T-cell (primary cell): ENCODE results near the gene OSCP1. TPM values are rescaled to one million over a fixed set of nuclear protein-coding genes. Genes with fewer than 3 reads are reported as not detected.
"Not testable (repeated sequence)": the region's sequence is repeated elsewhere in the genome, so short reads cannot be mapped to it uniquely, and the experiment has no call there.

Experiments
- ATAC-seq, 4 experiments: fragments of 200-7000 bp in 3 of 4; fragments of 150-1000 bp in 1 of 4; cut with Tn5 transposase; replicated peaks in 1 of 4; 1 replicate in 3 of 4; 2 replicates in 1 of 4; pipeline ENCODE4 v1.10.0; 2021; ENCODE audit warnings: moderate library complexity in 3 of 4, mild to moderate bottlenecking in 2 of 4, moderate number of reproducible peaks in 1 of 4
- CTCF ChIA-PET, 2 donors: fragments of 300-600 bp; sonication (Branson Sonifier 250); formaldehyde crosslinking; loops; one replicate each; lab custom pipeline; 2022; ENCODE audit warnings: antibody characterized with exemption in 2 of 2; lab: Charles Lee
- POLR2A ChIA-PET, 2 donors: fragments of 300-600 bp; sonication (Branson Sonifier 250); formaldehyde crosslinking; loops; one replicate each; lab custom pipeline; 2022; ENCODE audit warnings: antibody characterized with exemption in 2 of 2; lab: Charles Lee
- DNase-seq, 35 experiments: peaks; one replicate each; pipeline versions ENCODE4 v3.0.0 to v3.0.0-alpha.2; 2013 to 2023
- H3K27ac ChIP-seq: one replicate; pipeline ENCODE4 v1.5.1; 2013; ENCODE audit warnings: low read length
- H3K27me3 ChIP-seq, 2 experiments: replicated peaks in 1 of 2; 1 replicate in 1 of 2; 2 replicates in 1 of 2; pipeline versions ENCODE4 v1.6.1 to v1.7.0; 2013; ENCODE audit warnings: low read length in 1 of 2, mixed read lengths in 1 of 2; ENCODE audit not compliant: control insufficient read depth in 2 of 2, insufficient read depth in 2 of 2; ENCODE audit errors: extremely low read depth in 1 of 2
- H3K36me3 ChIP-seq, 2 donors: 1 replicate in 1 of 2; 2 replicates in 1 of 2; pipeline versions ENCODE4 v1.6.1 to v1.7.0; 2013; ENCODE audit warnings: low read length in 1 of 2; ENCODE audit not compliant: control insufficient read depth in 2 of 2, insufficient read depth in 1 of 2; ENCODE audit errors: extremely low read depth in 1 of 2
- H3K4me1 ChIP-seq, 2 experiments: 1 replicate in 1 of 2; 2 replicates in 1 of 2; pipeline versions ENCODE4 v1.6.1 to v1.7.0; 2013; ENCODE audit warnings: low read length in 2 of 2, mixed read lengths in 1 of 2; ENCODE audit not compliant: insufficient read depth in 2 of 2, control insufficient read depth in 1 of 2; ENCODE audit errors: extremely low read depth in 1 of 2
- H3K4me3 ChIP-seq, 2 donors: 1 replicate in 1 of 2; 2 replicates in 1 of 2; pipeline versions ENCODE4 v1.5.1 to v1.7.0; 2013; ENCODE audit warnings: mild to moderate bottlenecking in 2 of 2, low read length in 1 of 2, moderate library complexity in 1 of 2; ENCODE audit not compliant: control insufficient read depth in 1 of 2; ENCODE audit errors: extremely low read depth in 1 of 2
- H3K9me3 ChIP-seq: 2 replicates; pipeline ENCODE4 v1.7.0; 2013
- H3K27ac Mint-ChIP-seq, 2 donors: one replicate each; pipeline ENCODE4 v1.8.0; 2020 to 2021; ENCODE audit warnings: mild to moderate bottlenecking in 2 of 2, mixed read lengths in 2 of 2
- H3K27me3 Mint-ChIP-seq, 2 donors: one replicate each; pipeline ENCODE4 v1.8.0; 2021 to 2022; ENCODE audit warnings: mixed read lengths in 2 of 2
- H3K36me3 Mint-ChIP-seq: one replicate; pipeline ENCODE4 v1.8.0; 2021; ENCODE audit warnings: mixed read lengths
- H3K4me1 Mint-ChIP-seq, 3 donors: one replicate each; pipeline ENCODE4 v1.8.0; 2020 to 2022; ENCODE audit warnings: mixed read lengths in 3 of 3, mild to moderate bottlenecking in 1 of 3
- H3K4me3 Mint-ChIP-seq, 3 donors: one replicate each; pipeline ENCODE4 v1.8.0; 2020 to 2022; ENCODE audit warnings: mild to moderate bottlenecking in 3 of 3, mixed read lengths in 3 of 3, moderate library complexity in 3 of 3
- H3K9me3 Mint-ChIP-seq, 3 donors: one replicate each; pipeline ENCODE4 v1.8.0; 2020 to 2022; ENCODE audit warnings: mixed read lengths in 3 of 3
- WGBS: methylation state at CpG from one replicate; pipeline ENCODE4 v1.1.5; 2013; ENCODE audit warnings: missing lambda C conversion rate; ENCODE audit not compliant: insufficient coverage; 5-methylcytosine and 5-hydroxymethylcytosine counted together
- total RNA-seq, 35 experiments: library from RNA in 6 of 35; stranded (reverse) in 6 of 35; fragments of 120-200 nt in 1 of 35; gene quantifications; one replicate each; pipeline versions ENCODE4 v1.2.1 to v1.2.4 and lab custom pipeline; 2013 to 2026

OSCP1 gene
- total RNA-seq, 5 donors from 2014 or later (not counting 1 experiment from before 2014, with no cell fraction given): 0.32 to 1.3 (median 0.68) TPM

DNA sequence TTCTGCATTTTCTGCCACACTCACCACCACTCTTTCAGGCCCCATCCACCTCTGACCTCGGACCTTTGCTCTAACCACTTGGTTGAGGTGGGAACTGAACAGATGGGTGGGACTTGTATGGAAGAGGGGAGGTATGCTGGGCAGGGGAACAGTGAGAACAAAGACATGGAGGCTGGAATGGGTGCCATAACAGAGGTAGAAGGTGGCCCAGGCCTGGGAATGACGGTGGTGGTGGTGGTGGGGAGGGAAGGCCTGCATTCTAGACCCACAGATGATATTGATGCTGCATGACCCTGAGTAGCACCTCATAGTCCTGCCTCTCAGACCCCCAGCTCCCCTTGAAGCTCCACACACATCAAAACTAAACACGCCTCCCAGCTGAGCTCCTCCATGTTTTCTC, 37.7 kb upstream of the OSCP1 start:
- Mint-ChIP-seq H3K36me3 (no peaks in the 10 kb centered on the region), H3K27me3 (peaks cover 0 to 5% of the 10 kb centered on the region in 2 donors), H3K27ac (no peak overlapping the region), H3K4me1 (peaks cover 0 to 2% (median 0%) of the 10 kb centered on the region in 3 donors), H3K9me3 (no peaks in the 10 kb centered on the region), H3K4me3 (no peak overlapping the region)
- Histone ChIP-seq H3K27ac (no peak overlapping the region), H3K4me1 (peaks cover under 1 to 2% of the 10 kb centered on the region in 2 experiments), H3K36me3 (no peaks in the 10 kb centered on the region), H3K27me3 (peaks cover 0 to 15% of the 10 kb centered on the region in 2 experiments), H3K9me3 (no peaks in the 10 kb centered on the region), H3K4me3 (no peak overlapping the region)
- DNase-seq (no peak), ATAC-seq (no peak)
- WGBS: 93% methylated on average over 1 of the region's 3 CpGs
- POLR2A ChIA-PET: interaction anchor here in 1 of 2 donors (0.7 kb wide), 1 partner anchor 511 kb away, joined by 8 read pairs; no protein-coding TSS in a partner anchor
- CTCF ChIA-PET: no interaction called here

DNA sequence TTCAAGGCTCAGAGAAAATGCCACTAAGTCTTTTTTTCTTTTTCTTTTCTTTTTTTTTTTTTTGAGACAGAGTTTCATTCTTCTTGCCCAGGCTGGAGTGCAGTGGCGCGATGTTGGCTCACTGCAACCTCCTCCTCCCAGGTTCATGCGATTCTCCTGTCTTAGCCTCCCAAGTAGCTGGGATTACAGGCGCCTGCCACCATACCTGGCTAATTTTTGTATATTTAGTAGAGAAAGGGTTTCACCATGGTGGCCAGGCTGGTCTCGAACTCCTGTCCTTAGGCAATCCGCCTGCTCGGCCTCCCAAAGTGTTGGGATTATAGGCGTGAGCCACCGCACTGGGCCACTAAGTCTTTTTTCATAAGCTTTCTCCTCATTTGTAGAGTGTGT, 37.1 kb upstream of the OSCP1 start:
- H3K27ac ChIP-seq, H3K9me3 Mint-ChIP-seq, H3K27me3 Mint-ChIP-seq, POLR2A ChIA-PET, H3K27ac Mint-ChIP-seq, H3K4me3 Mint-ChIP-seq, H3K36me3 Mint-ChIP-seq, H3K4me1 Mint-ChIP-seq, ATAC-seq, H3K4me1 ChIP-seq, H3K36me3 ChIP-seq, H3K9me3 ChIP-seq, H3K4me3 ChIP-seq, DNase-seq, CTCF ChIA-PET: not testable (repeated sequence)
- peaks cover 0 to 18% of the 10 kb centered on the region in 2 experiments for H3K27me3 ChIP-seq
- 87% methylated on average over 3 of the region's 9 CpGs for whole genome bisulfite sequencing

- peaks cover 8 to 9% (median 9%) of the 10 kb centered on the region in 3 donors for H3K4me1 Mint-ChIP-seq
- H3K9me3 Mint-ChIP-seq: no peaks in the 10 kb centered on the region
- no peak overlapping the region for H3K4me3 Mint-ChIP-seq
- Histone ChIP-seq H3K4me1 (peaks cover 4 to 11% of the 10 kb centered on the region in 2 experiments), H3K9me3 (no peaks in the 10 kb centered on the region), H3K36me3 (no peaks in the 10 kb centered on the region), H3K27ac (no peak overlapping the region), H3K4me3 (no peak overlapping the region), H3K27me3 (peaks cover 0 to 20% of the 10 kb centered on the region in 2 experiments)
- WGBS: 76% methylated on average over 10 of the region's 17 CpGs
- H3K27ac Mint-ChIP-seq: no peak overlapping the region
- ATAC-seq (no peak), DNase-seq (peak in 6 of 35 experiments; percentile 3 to 36 (median 11))
- ChIA-PET POLR2A (no interaction called here), CTCF (no interaction called here)
- H3K36me3 Mint-ChIP-seq: no peaks in the 10 kb centered on the region
- H3K27me3 Mint-ChIP-seq: peaks cover 0 to 5% of the 10 kb centered on the region in 2 donors
Measured at GRCh38 chr1:36486439-36487335, 36.4 kb upstream of the OSCP1 start.

DNA sequence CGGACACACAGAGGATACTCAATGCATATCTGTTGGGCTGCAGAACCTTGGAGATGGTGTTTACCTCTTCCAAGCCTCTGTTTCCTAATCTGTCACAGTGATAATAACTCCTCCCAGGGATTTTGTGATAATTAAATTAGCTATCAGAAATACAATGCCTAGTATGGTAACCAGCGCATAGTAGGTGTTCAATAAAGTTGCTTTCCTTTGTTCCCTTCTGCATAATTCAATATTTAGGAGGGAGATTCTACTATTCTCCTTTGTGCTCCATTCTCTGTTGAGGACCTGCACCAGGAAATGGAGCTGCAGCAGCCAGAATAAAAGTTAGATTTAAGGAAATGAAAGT, 35.8 kb upstream of the OSCP1 start:
- WGBS: no CpG with 5 or more reads among the region's 2 CpGs
- ATAC-seq: no peak
- H3K27me3 Mint-ChIP-seq: peaks cover 0 to 6% of the 10 kb centered on the region in 2 donors

GRCh38 chr1:36484099-36484498, 33.8 kb upstream of the OSCP1 start:
- no peaks in the 10 kb centered on the region for H3K36me3 Mint-ChIP-seq
- H3K9me3 Mint-ChIP-seq: no peaks in the 10 kb centered on the region
- WGBS: 81% methylated on average over 2 of the region's 2 CpGs
- no peaks in the 10 kb centered on the region for H3K36me3 ChIP-seq
- H3K27me3 Mint-ChIP-seq: peaks cover 0 to 6% of the 10 kb centered on the region in 2 donors
- DNase-seq (no peak), ATAC-seq (no peak)
- no peak overlapping the region for H3K27ac ChIP-seq
- no peaks in the 10 kb centered on the region for H3K9me3 ChIP-seq
- H3K4me3 ChIP-seq: no peak overlapping the region
- no peak overlapping the region for H3K4me3 Mint-ChIP-seq
- ChIA-PET POLR2A (no interaction called here), CTCF (no interaction called here)
- no peak overlapping the region for H3K27ac Mint-ChIP-seq
- H3K4me1 Mint-ChIP-seq: peaks cover 9 to 12% (median 10%) of the 10 kb centered on the region in 3 donors
- peaks cover 0 to 24% of the 10 kb centered on the region in 2 experiments for H3K27me3 ChIP-seq
- H3K4me1 ChIP-seq: peaks cover 4 to 11% of the 10 kb centered on the region in 2 experiments

More for the DNA sequence above, 35.8 kb upstream of the OSCP1 start:
- Mint-ChIP-seq H3K9me3 (no peaks in the 10 kb centered on the region), H3K4me3 (no peak overlapping the region), H3K36me3 (no peaks in the 10 kb centered on the region), H3K4me1 (peaks cover 9 to 12% (median 10%) of the 10 kb centered on the region in 3 donors), H3K27ac (no peak overlapping the region)
- peaks cover 0 to 20% of the 10 kb centered on the region in 2 experiments for H3K27me3 ChIP-seq
- ChIA-PET CTCF (no interaction called here), POLR2A (no interaction called here)
- H3K27ac ChIP-seq: no peak overlapping the region
- DNase-seq: no peak
- H3K36me3 ChIP-seq: no peaks in the 10 kb centered on the region
- no peak overlapping the region for H3K4me3 ChIP-seq
- H3K9me3 ChIP-seq: no peaks in the 10 kb centered on the region
- H3K4me1 ChIP-seq: peaks cover 4 to 11% of the 10 kb centered on the region in 2 experiments

GRCh38 chr1:36482724-36483388, 32.6 kb upstream of the OSCP1 start, which contains the start of gene CSF3R:
CSF3R (minus strand) TSS chr1:36482913; CDS start chr1:36479496, 3,417 bp downstream.
- ATAC-seq: no peak
- WGBS: 34% methylated on average over 5 of the region's 13 CpGs
- peak within 1 kb of the TSS in 1 of 2 donors; percentile 80 for H3K27ac Mint-ChIP-seq

More at GRCh38 chr1:36482724-36483388, 32.6 kb upstream of the OSCP1 start, which contains the start of gene CSF3R:
- H3K27me3 ChIP-seq: peaks cover 0 to 19% of the 10 kb centered on the region in 2 experiments
- peak within 1 kb of the TSS; percentile 47 to 57 (median 55) for H3K4me3 Mint-ChIP-seq
- no peaks in the 10 kb centered on the region for H3K9me3 ChIP-seq
- H3K27me3 Mint-ChIP-seq: peaks cover 0 to 6% of the 10 kb centered on the region in 2 donors
- H3K36me3 Mint-ChIP-seq: no peaks in the 10 kb centered on the region
- no peak within 1 kb of the TSS for H3K27ac ChIP-seq
- peak within 1 kb of the TSS in 1 of 2 donors; percentile 25 for H3K4me3 ChIP-seq
- peaks cover 9 to 12% (median 10%) of the 10 kb centered on the region in 3 donors for H3K4me1 Mint-ChIP-seq
- peaks cover 4 to 11% of the 10 kb centered on the region in 2 experiments for H3K4me1 ChIP-seq
- no peaks in the 10 kb centered on the region for H3K36me3 ChIP-seq
- ChIA-PET POLR2A (no interaction called here), CTCF (no interaction called here)
- H3K9me3 Mint-ChIP-seq: no peaks in the 10 kb centered on the region
- no peak for DNase-seq
